DMS153 treated with DMSO at 0.1 percent for 48 hours (cell line): Measurements from ENCODE around the gene ZNF333.
"Not testable (repeated sequence)": the region's sequence is repeated elsewhere in the genome, so short reads cannot be mapped to it uniquely, and the experiment has no call there.

Experiments used
- DNase-seq: peaks from one replicate; lab custom pipeline; 2025; ENCODE audit not compliant: unreplicated experiment; lab: John Stamatoyannopoulos, UW

Gene ZNF333

GRCh38 chr19:14695471-14695870, 5.6 kb downstream of the ZNF333 start:
- no peak for DNase-seq

GRCh38 chr19:14699641-14700040, 9.8 kb downstream of the ZNF333 start:
- no peak for DNase-seq

GRCh38 chr19:14700711-14701375, 11.0 kb downstream of the ZNF333 start:
- no peak for DNase-seq

GRCh38 chr19:14703833-14704232, 14.0 kb downstream of the ZNF333 start:
- no peak for DNase-seq

- DNase-seq, result no peak
Observed at GRCh38 chr19:14704450-14704849, 14.6 kb downstream of the ZNF333 start.

- no peak for DNase-seq
Observed at GRCh38 chr19:14715841-14716240, 26.0 kb downstream of the ZNF333 start.

GRCh38 chr19:14718522-14719116, 28.8 kb downstream of the ZNF333 start:
- no peak for DNase-seq

- no peak for DNase-seq
Observed at GRCh38 chr19:14719162-14719561, 29.3 kb downstream of the ZNF333 start.

GRCh38 chr19:14722127-14722526, 32.3 kb downstream of the ZNF333 start:
- no peak for DNase-seq

GRCh38 chr19:14728595-14728994, 38.7 kb downstream of the ZNF333 start:
- no peak for DNase-seq

GRCh38 chr19:14731200-14731599, 41.4 kb downstream of the ZNF333 start:
- DNase-seq, result no peak

GRCh38 chr19:14732510-14732909, 42.7 kb downstream of the ZNF333 start:
- DNase-seq, result no peak

GRCh38 chr19:14733574-14733973, 43.7 kb downstream of the ZNF333 start:
- no peak for DNase-seq

GRCh38 chr19:14735915-14736314, 46.1 kb downstream of the ZNF333 start:
- DNase-seq, result no peak

- no peak for DNase-seq
Observed at GRCh38 chr19:14746886-14747285, 57.0 kb downstream of the ZNF333 start.

- no peak for DNase-seq
Observed at GRCh38 chr19:14748601-14749000, 58.8 kb downstream of the ZNF333 start.

GRCh38 chr19:14758816-14759215, 69.0 kb downstream of the ZNF333 start:
- no peak for DNase-seq

GRCh38 chr19:14761607-14762006, 71.8 kb downstream of the ZNF333 start:
- DNase-seq, result no peak

GRCh38 chr19:14762111-14762510, 72.3 kb downstream of the ZNF333 start:
- DNase-seq, result no peak

- no peak for DNase-seq
Observed at GRCh38 chr19:14763497-14764145, 73.8 kb downstream of the ZNF333 start.

- no peak for DNase-seq
Observed at GRCh38 chr19:14764401-14764800, 74.6 kb downstream of the ZNF333 start.

- DNase-seq, result not testable (repeated sequence)
Observed at GRCh38 chr19:14765403-14765802, 75.6 kb downstream of the ZNF333 start.
